Esophagus squamous epithelium (tissue), 4 donors: Measurements from ENCODE around the gene IGFBP7.

Experiments
- CTCF ChIP-seq, 6 experiments: fragments of 450-650 bp in 4 of 6; fragments of 200-600 bp in 2 of 6; sonication (generic) in 2 of 6; IDR thresholded peaks; one replicate each; pipeline ENCODE4 v1.5.1; 2016 to 2019; ENCODE audit warnings: antibody characterized with exemption in 6 of 6, mild to moderate bottlenecking in 4 of 6, moderate library complexity in 4 of 6
- POLR2A ChIP-seq, 4 donors: fragments of 450-650 bp; IDR thresholded peaks; one replicate each; pipeline ENCODE4 v1.6.1; 2017; ENCODE audit warnings: antibody characterized with exemption in 4 of 4, mild to moderate bottlenecking in 4 of 4, moderate library complexity in 3 of 4

- no peak for TF ChIP-seq CTCF (IDR thresholded peaks at IDR 0.05)
- no peak for TF ChIP-seq POLR2A (IDR thresholded peaks at IDR 0.05)
These were observed 58.7 kb downstream of the IGFBP7 start for GRCh38 chr4:57051524-57051923.
